HEK293T (cell line): ENCODE measurements around the gene GNA14.

ENCODE experiments used
- CTCF ChIA-PET: fragments of 350-600 bp; formaldehyde crosslinking; extraction: SDS; loops from one replicate; lab custom pipeline; 2021; ENCODE audit warnings: antibody characterized with exemption, inconsistent platforms; lab: Yijun Ruan, JAX
- POLR2A ChIA-PET: fragments of 350-600 bp; formaldehyde crosslinking; extraction: SDS; loops from one replicate; lab custom pipeline; 2020; ENCODE audit warnings: antibody characterized with exemption, inconsistent platforms; lab: Yijun Ruan, JAX
- DNase-seq: peaks from one replicate; pipeline ENCODE4 v3.0.0; 2012; ENCODE audit warnings: mixed read lengths; ENCODE audit errors: extremely low spot score
- ARNT ChIP-seq: fragments of 450-650 bp; IDR thresholded peaks from 2 replicates; pipeline ENCODE4 v1.6.1; 2017; ENCODE audit warnings: mild to moderate bottlenecking
- BHLHE40 ChIP-seq: fragments of 450-650 bp; IDR thresholded peaks from 2 replicates; pipeline ENCODE4 v1.6.1; 2016; ENCODE audit warnings: mild to moderate bottlenecking, moderate library complexity, borderline replicate concordance
- CTBP1 ChIP-seq: fragments of 450-650 bp; IDR thresholded peaks from 2 replicates; pipeline ENCODE4 v1.6.1; 2016; ENCODE audit warnings: borderline replicate concordance
- ELF4 ChIP-seq: fragments of 450-650 bp; IDR thresholded peaks from 2 replicates; pipeline ENCODE4 v1.6.1; 2017; ENCODE audit warnings: antibody characterized with exemption
- FOXA1 ChIP-seq: fragments of 450-650 bp; IDR thresholded peaks from 2 replicates; pipeline ENCODE4 v1.6.1; 2016; ENCODE audit warnings: mild to moderate bottlenecking
- FOXK2 ChIP-seq: fragments of 450-650 bp; IDR thresholded peaks from 2 replicates; pipeline ENCODE4 v1.6.1; 2016; ENCODE audit warnings: mild to moderate bottlenecking
- FOXM1 ChIP-seq: fragments of 450-650 bp; IDR thresholded peaks from 2 replicates; pipeline ENCODE4 v1.6.1; 2017; ENCODE audit warnings: mild to moderate bottlenecking, borderline replicate concordance
- HDGF ChIP-seq: fragments of 450-650 bp; IDR thresholded peaks from 2 replicates; pipeline ENCODE4 v1.6.1; 2017; ENCODE audit warnings: antibody characterized with exemption, borderline replicate concordance
- L3MBTL2 ChIP-seq: fragments of 450-650 bp; conservative IDR thresholded peaks from 2 replicates; pipeline ENCODE4 v1.6.1; 2016; ENCODE audit warnings: mild to moderate bottlenecking
- LEF1 ChIP-seq: fragments of 450-650 bp; IDR thresholded peaks from 2 replicates; pipeline ENCODE4 v1.6.1; 2017; ENCODE audit warnings: mild to moderate bottlenecking, borderline replicate concordance
- NFRKB ChIP-seq: fragments of 450-650 bp; IDR thresholded peaks from 2 replicates; pipeline ENCODE4 v1.6.1; 2016; ENCODE audit warnings: mild to moderate bottlenecking, moderate library complexity
- SP1 ChIP-seq: fragments of 450-650 bp; IDR thresholded peaks from 2 replicates; pipeline ENCODE4 v1.6.1; 2017
- SUZ12 ChIP-seq: fragments of 450-650 bp; IDR thresholded peaks from 2 replicates; pipeline ENCODE4 v1.6.1; 2016; ENCODE audit warnings: mild to moderate bottlenecking
- TARDBP ChIP-seq: fragments of 450-650 bp; IDR thresholded peaks from 2 replicates; pipeline ENCODE4 v1.6.1; 2016
- ZNF384 ChIP-seq: fragments of 450-650 bp; IDR thresholded peaks from 2 replicates; pipeline ENCODE4 v1.6.1; 2016
- TF ChIP-seq, protein P1 (sequence below): fragments of 450-650 bp; IDR thresholded peaks from 2 replicates; pipeline ENCODE4 v1.6.1; 2016

The GNA14 gene

DNA sequence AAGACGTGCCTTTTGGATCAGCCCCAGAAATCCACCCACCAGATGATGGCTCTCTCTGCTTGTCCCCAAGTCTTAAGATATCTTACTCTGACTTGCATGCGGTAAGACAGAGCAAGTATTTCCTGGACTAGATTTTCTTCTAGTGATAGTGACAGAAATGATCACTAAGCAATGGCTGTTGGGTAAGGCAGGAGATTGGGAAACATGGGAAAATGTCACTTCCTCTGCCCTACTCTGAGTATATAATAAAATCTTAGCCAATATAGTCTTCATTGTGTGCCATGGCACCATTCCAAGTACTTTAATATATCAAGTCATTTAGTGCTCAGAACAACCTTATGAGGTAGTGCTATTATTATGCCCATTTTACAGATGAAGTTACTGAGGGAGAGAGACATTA is 31.0 kb upstream of the GNA14 start:
- ChIA-PET POLR2A (no interaction called here), CTCF (no interaction called here)
- DNase-seq = no peak
- TF ChIP-seq, protein P1, sequence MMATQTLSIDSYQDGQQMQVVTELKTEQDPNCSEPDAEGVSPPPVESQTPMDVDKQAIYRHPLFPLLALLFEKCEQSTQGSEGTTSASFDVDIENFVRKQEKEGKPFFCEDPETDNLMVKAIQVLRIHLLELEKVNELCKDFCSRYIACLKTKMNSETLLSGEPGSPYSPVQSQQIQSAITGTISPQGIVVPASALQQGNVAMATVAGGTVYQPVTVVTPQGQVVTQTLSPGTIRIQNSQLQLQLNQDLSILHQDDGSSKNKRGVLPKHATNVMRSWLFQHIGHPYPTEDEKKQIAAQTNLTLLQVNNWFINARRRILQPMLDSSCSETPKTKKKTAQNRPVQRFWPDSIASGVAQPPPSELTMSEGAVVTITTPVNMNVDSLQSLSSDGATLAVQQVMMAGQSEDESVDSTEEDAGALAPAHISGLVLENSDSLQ = no peak
- TF ChIP-seq FOXA1 = no peak
- TF ChIP-seq FOXK2 = no peak
- TF ChIP-seq ZNF384 = no peak
- TF ChIP-seq LEF1 = no peak
- TF ChIP-seq BHLHE40 = no peak
- TF ChIP-seq SUZ12 = no peak
- no peak for TF ChIP-seq FOXM1
- TF ChIP-seq HDGF = no peak
- no peak for TF ChIP-seq ELF4
- no peak for TF ChIP-seq SP1
- TF ChIP-seq ARNT = no peak
- no peak for TF ChIP-seq CTBP1
- no peak for TF ChIP-seq TARDBP

DNA sequence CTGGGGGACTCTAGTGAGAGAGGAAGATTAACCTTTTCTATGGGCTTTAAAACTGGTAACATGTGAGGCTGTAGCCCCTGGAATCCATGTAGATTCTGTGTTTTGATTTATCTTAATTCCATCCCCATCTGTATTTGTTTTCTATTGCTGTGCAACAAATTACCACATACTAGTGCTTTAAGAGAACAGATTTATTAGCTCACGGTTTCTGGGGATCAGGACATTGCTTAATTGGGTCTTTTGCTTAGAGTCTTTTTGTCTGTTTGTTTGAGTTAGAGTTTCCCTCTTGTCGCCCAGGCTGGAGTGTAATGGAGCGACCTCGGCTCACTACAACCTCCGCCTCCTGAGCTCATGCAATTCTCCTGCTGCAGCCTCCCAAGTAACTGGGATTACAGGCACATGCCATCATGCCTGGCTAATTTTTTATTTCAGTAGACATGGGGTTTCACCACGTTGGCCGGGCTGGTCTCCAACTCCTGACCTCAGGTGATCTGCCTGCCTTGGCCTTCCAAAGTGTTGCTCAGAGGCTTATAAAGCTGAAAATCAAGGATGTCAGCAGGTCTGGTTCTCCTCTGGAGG is 29.9 kb upstream of the GNA14 start:
- ChIA-PET CTCF (no interaction called here), POLR2A (no interaction called here)
- no peak for DNase-seq
- TF ChIP-seq HDGF (no peak), FOXK2 (no peak), ZNF384 (no peak), TARDBP (no peak), CTBP1 (no peak), BHLHE40 (no peak), L3MBTL2 (no peak), LEF1 (no peak)
- TF ChIP-seq, protein P1 = no peak

DNA sequence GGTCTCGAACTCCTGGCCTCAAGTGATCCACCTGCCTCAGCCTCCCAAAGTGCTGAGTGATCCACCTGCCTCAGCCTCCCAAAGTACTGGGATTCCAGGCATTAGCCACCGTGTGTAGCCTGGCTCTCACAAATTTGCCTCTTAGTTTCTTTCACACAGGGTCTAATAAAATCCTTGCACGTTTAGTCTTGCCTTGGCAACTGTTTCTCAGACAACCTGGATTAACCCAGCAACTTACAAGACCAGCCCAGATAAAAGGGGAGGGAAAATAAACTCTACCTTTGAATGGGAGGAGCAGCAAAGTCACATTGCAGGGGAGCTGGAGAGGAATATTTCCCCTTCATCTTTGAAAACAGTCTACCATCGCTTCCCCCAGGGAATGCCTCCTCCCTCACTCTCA is 29.3 kb upstream of the GNA14 start:
- CTCF ChIA-PET = no interaction called here
- DNase-seq = no peak
- POLR2A ChIA-PET = no interaction called here
- no peak for TF ChIP-seq NFRKB

DNA sequence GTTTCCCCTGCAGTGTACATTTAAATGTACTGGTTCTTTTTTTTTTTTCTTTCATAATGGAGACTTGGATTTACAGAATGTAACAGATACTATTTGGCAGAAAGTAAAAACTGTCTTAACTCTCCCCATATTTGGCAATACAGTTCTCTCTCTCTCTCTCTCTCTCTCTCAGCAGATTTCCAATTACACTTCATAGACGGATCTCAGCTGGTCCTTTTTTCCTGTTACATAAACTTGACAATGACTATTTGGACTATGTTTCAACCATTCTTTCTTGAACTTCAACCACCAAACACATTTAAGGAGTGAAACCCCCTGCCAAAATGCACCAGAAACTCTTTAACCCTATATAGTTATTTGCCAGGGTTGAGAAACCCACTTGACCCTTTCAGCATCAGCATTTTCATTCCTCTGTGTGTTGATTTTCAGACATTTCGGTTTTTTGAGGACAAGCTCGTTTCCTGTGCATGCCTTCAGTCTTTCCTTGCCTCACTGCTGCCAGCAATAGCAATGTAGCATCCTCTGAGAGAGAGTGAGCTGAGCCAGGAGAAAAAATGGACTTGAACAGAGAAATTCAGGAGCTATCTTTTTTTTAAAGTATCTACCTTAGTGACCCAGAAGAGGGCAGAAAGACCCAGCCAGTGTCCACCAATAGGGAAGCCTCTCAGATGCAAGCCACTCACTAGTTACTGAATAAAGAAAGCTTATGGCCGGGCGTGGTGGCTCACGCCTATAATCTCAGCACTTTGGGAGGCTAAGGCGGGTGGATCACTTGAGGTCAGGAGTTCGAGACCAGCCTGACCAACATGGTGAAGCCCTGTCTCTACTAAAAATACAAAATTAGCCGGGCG is 26.0 kb upstream of the GNA14 start:
- CTCF ChIA-PET = interaction anchor here (0.7 kb wide), 2 partner anchors 15 to 77 kb away, joined by 3 to 9 read pairs; no protein-coding TSS in a partner anchor
- no peak for DNase-seq
- POLR2A ChIA-PET = no interaction called here

DNA sequence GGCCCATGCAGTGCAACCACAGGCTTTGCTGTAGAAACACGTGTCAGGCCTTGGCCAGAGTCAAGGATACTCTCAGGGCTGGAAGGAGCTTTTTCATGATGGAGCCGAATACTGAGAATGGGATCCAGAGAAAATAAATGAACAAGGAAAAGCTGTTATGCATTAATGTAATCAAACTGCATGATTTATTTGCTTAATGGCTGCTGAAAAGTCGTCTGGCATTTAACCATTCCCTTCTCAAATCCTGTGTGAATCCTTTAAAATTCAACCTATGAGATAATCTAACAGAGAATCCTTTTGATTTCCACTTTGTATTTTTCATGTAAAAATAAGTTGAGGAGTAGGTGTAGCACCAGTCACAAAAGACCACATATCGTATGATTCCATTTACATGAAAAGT is 24.1 kb upstream of the GNA14 start:
- ChIA-PET CTCF (no interaction called here), POLR2A (no interaction called here)
- TF ChIP-seq LEF1 (no peak), FOXK2 (no peak), ELF4 (no peak), L3MBTL2 (no peak)
- no peak for DNase-seq

More for the DNA sequence above, 26.0 kb upstream of the GNA14 start:
- TF ChIP-seq FOXA1 (no peak), NFRKB (no peak), LEF1 (no peak), SP1 (no peak), L3MBTL2 (no peak), ARNT (no peak), ELF4 (no peak)

DNA sequence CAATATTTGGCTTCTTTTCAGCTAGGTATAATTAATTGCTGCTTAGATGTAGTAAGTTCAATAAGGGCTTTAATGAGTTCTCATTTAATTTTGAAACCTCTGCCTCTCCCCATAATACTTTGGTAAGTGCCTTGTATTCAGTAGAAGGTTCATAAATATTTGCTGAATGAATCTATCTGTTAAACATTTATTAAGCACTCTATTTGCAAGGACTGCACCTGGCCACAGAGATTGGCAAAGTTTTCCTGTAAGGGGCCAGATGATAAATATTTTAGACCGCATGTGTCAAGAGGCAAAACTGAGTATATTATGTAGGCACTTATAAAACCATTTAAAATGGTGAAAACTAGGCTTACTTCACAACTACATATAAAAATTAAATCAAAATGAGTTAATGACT is 19.0 kb upstream of the GNA14 start:
- DNase-seq = no peak
- TF ChIP-seq L3MBTL2 (no peak), CTBP1 (no peak), TARDBP (no peak), ARNT (no peak)
- POLR2A ChIA-PET = no interaction called here
- CTCF ChIA-PET = no interaction called here

DNA sequence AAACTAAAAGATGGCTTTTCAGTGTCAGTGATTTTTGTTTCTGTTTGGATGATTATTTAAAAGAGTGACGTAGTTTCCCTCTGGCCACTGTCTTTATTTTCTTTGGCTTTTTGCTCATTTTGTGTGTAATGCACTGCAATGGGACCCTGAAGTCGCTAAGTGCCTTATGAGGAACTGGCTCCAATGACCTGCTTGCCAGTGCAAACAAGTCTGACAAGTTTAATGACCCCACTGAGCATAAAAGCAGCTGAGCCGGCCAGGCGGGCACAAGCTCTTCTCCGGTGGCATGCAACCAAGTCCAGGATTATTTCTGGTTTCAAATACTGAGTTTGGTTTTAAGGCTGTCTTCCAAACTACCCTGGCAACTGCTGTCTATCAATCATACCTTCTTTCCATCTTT is 15.6 kb upstream of the GNA14 start:
- no peak for DNase-seq
- no peak for TF ChIP-seq NFRKB
- no peak for TF ChIP-seq FOXK2
- TF ChIP-seq ZNF384 = no peak
- TF ChIP-seq CTBP1 = no peak
- TF ChIP-seq ELF4 = no peak
- no peak for TF ChIP-seq ARNT
- TF ChIP-seq SUZ12 = no peak
- no peak for TF ChIP-seq FOXM1
- TF ChIP-seq L3MBTL2 = no peak
- no peak for TF ChIP-seq HDGF
- no peak for TF ChIP-seq FOXA1
- TF ChIP-seq, protein P1 = no peak
- TF ChIP-seq LEF1 = no peak
- TF ChIP-seq BHLHE40 = no peak
- no peak for TF ChIP-seq SP1
- no peak for TF ChIP-seq TARDBP
- ChIA-PET CTCF (no interaction called here), POLR2A (no interaction called here)
